ENCODE measurements around the gene GPC5.

Gene GPC5

DNA sequence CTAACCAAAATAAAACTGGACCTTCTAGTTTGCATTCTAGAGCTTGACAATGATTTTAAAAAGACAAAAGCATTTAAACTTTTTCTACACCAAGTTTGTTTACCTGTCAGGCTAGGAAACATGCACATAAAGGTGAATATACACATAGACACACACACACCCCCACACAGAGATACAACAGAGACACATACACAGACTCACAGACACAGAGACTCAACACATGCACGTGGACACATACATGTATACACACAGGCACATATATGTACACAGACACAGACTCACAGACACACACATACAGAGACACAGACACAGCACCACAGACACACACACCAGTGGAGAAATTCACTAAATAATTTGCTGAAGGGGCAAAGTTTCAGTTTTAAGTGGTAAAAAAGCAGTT is 155.7 kb downstream of the GPC5 start:
- no peaks in the 10 kb centered on the region for H4K20me1 ChIP-seq (ENCODE audit: low read depth, low read length)
- H3K4me2 ChIP-seq (ENCODE audit: low read depth, low read length, poor library complexity, severe bottlenecking): no peak overlapping the region
- no peak overlapping the region for H3K9ac ChIP-seq (ENCODE audit: low read length)
- no peaks in the 10 kb centered on the region for H3K27me3 ChIP-seq (ENCODE audit: low read length)
- H3K4me3 ChIP-seq (ENCODE audit: insufficient read depth, low read length, poor library complexity, severe bottlenecking): no peak overlapping the region
- H3K79me2 ChIP-seq (ENCODE audit: insufficient read depth, low read length): no peaks in the 10 kb centered on the region
- H2AFZ ChIP-seq (ENCODE audit: low read depth, low read length, severe bottlenecking): no peak overlapping the region
- H3K27ac ChIP-seq (ENCODE audit: low read depth, low read length): no peak overlapping the region
- H3F3A ChIP-seq (ENCODE audit: insufficient read depth): no peaks in the 10 kb centered on the region
- no peak for TF ChIP-seq CTCF (IDR thresholded peaks at IDR 0.05; ENCODE audit: insufficient read depth, low read length, poor library complexity, severe bottlenecking)
- TF ChIP-seq EZH2phosphoT487 (conservative IDR thresholded peaks at IDR 0.05; ENCODE audit: low read length): no peak
- no peaks in the 10 kb centered on the region for H3K9me3 ChIP-seq (ENCODE audit: insufficient read depth, low read length)
- H3K36me3 ChIP-seq (ENCODE audit: low read length): no peaks in the 10 kb centered on the region
- H3K9me2 ChIP-seq (replicated peaks; ENCODE audit: insufficient read depth, low read length): no peaks in the 10 kb centered on the region

GRCh38 chr13:91557328-91558090 is 159.1 kb downstream of the GPC5 start:
- Histone ChIP-seq H3F3A (ENCODE audit: insufficient read depth) (no peaks in the 10 kb centered on the region), H3K9me2 (replicated peaks; ENCODE audit: insufficient read depth, low read length) (no peaks in the 10 kb centered on the region), H3K4me3 (ENCODE audit: insufficient read depth, low read length, poor library complexity, severe bottlenecking) (no peak overlapping the region), H3K79me2 (ENCODE audit: insufficient read depth, low read length) (no peaks in the 10 kb centered on the region), H4K20me1 (ENCODE audit: low read depth, low read length) (no peaks in the 10 kb centered on the region), H3K9ac (ENCODE audit: low read length) (no peak overlapping the region), H3K9me3 (ENCODE audit: insufficient read depth, low read length) (no peaks in the 10 kb centered on the region), H3K36me3 (ENCODE audit: low read length) (no peaks in the 10 kb centered on the region), H3K4me2 (ENCODE audit: low read depth, low read length, poor library complexity, severe bottlenecking) (no peak overlapping the region), H3K27me3 (ENCODE audit: low read length) (no peaks in the 10 kb centered on the region), H2AFZ (ENCODE audit: low read depth, low read length, severe bottlenecking) (no peak overlapping the region), H3K27ac (ENCODE audit: low read depth, low read length) (no peak overlapping the region)
- TF ChIP-seq EZH2phosphoT487 (conservative IDR thresholded peaks at IDR 0.05; ENCODE audit: low read length): no peak
- no peak for TF ChIP-seq CTCF (IDR thresholded peaks at IDR 0.05; ENCODE audit: insufficient read depth, low read length, poor library complexity, severe bottlenecking)

DNA sequence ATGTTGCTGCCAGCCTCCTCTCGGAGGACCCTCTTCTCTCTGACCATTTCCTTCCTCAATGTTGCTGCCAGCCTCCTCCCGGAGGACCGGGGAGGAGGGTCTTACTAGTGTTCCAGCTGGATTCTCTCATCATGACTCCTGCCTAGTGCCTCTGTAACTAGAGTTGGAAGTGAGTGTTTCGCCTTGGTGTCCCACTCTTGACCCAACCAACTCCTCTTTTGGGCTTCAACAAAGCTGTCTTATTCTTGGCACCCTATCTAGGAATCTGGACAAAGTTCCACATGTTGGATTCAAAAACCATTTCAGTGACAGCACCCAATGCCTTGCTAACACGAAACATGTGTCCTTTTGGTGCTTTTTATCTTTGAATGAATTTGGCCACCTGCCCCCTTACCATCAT is 165.4 kb downstream of the GPC5 start:
- H3K9me3 ChIP-seq (ENCODE audit: insufficient read depth, low read length): no peaks in the 10 kb centered on the region
- no peaks in the 10 kb centered on the region for H3K9me2 ChIP-seq (replicated peaks; ENCODE audit: insufficient read depth, low read length)
- H2AFZ ChIP-seq (ENCODE audit: low read depth, low read length, severe bottlenecking): no peak overlapping the region
- no peak overlapping the region for H3K27ac ChIP-seq (ENCODE audit: low read depth, low read length)
- H4K20me1 ChIP-seq (ENCODE audit: low read depth, low read length): no peaks in the 10 kb centered on the region
- H3K9ac ChIP-seq (ENCODE audit: low read length): no peak overlapping the region
- H3K4me2 ChIP-seq (ENCODE audit: low read depth, low read length, poor library complexity, severe bottlenecking): no peak overlapping the region
- H3K27me3 ChIP-seq (ENCODE audit: low read length): no peaks in the 10 kb centered on the region
- no peaks in the 10 kb centered on the region for H3K36me3 ChIP-seq (ENCODE audit: low read length)
- H3K4me3 ChIP-seq (ENCODE audit: insufficient read depth, low read length, poor library complexity, severe bottlenecking): no peak overlapping the region
- H3K79me2 ChIP-seq (ENCODE audit: insufficient read depth, low read length): no peaks in the 10 kb centered on the region
- H3F3A ChIP-seq (ENCODE audit: insufficient read depth): no peaks in the 10 kb centered on the region
- no peak for TF ChIP-seq CTCF (IDR thresholded peaks at IDR 0.05; ENCODE audit: insufficient read depth, low read length, poor library complexity, severe bottlenecking)
- no peak for TF ChIP-seq EZH2phosphoT487 (conservative IDR thresholded peaks at IDR 0.05; ENCODE audit: low read length)

All from SU-DHL-6 (cell line).